Measurements from ENCODE around the gene CSNK1G3.
"Not testable (repeated sequence)": the region's sequence is repeated elsewhere in the genome, so short reads cannot be mapped to it uniquely, and the experiment has no call there.

Gene CSNK1G3

DNA sequence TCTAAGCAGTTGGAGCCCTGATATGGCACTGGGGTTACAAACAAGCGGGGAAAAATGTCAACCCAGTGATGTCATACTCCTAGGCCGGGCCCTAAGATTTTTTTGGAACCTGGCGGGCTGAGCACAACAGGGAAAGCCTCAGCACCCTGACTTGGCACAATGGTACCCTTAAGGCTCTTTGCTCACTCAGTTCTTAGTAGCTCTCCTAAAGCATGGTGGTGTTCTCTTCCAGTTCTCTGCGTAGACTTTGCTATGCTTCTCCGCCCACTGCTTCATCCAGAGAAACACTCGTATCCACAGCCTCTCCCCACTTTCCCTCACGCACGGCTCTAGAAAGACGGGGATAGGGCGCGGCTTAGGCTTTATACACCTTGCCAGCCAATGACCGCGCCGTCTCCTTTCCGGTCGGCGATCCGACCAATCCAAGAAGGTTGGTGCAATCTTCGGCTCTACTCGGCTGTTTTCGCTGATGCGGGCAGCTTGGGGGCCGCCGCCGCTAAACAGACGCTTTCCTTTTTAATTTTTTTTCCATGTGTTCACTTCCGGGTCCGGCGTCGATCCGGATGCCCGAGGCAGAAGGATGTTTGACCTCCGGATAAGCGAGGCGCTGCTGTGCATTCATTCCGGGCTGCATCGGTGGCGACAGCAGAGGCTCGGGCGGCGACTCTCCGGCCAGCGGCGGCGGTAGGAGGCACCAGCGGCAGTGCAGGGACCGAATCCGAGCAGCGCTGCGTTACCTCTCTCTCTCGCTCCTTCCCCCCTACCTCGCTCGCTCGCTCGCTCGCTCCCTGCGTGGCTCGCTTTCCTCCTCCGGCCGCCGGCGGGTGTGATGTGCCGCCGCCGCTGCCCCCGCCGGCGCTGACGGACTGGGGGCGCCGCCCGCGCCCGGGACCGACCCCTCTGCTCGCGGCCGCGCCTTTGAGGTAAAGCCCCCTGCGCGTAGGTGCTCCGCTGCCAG lies at the start of gene CSNK1G3:
Gene CSNK1G3 (plus strand): TSS at position 530 of the 958 bp plus-strand sequence. CDS start 33,487 bp downstream, outside the sequence.
- DNase-seq (ENCODE audit: low spot score) = peak; percentile 95

DNA sequence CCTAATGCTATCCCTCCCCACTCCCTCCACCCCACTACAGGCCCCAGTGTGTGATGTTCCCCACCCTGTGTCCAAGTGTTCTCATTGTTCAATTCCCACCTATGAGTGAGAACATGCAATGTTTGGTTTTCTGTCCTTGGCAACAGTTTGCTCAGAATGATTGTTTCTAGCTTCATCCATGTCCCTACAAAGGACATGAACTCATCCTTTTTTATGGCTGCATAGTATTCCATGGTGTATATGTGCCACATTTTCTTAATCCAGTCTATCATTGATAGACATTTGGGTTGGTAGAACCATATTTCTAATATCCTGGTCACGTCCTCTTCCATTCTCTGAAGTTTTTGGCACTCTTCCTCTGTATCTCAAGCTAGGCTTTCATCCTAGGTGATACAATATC lies 45.1 kb upstream of the CSNK1G3 start:
- DNase-seq (ENCODE audit: low spot score) = not testable (repeated sequence)

- DNase-seq (ENCODE audit: low spot score) = no peak
These were observed 40.6 kb upstream of the CSNK1G3 start for GRCh38 chr5:123471385-123471784.

- DNase-seq (ENCODE audit: low spot score) = no peak
These were observed 39.6 kb upstream of the CSNK1G3 start for GRCh38 chr5:123472150-123472924.

- no peak for DNase-seq (ENCODE audit: low spot score)
These were observed 37.7 kb upstream of the CSNK1G3 start for GRCh38 chr5:123474228-123474627.

DNA sequence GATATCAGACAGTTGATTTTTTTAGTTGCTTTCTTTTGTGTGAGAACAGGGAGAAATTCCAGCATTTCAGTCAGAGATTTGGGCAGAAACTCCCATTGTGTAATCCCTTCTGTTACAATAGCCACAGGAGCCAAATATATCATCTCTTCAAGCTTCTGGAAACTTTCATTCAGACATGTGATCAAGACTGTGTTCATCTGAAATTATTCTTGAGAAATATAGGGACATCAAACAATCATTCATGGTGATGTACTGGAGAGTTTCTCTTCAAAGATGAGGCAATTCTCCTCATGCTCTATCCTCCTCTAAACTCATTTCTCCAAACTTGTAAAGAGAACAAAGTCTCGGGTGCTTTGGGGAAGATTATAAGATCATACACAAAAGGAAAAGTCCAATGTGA lies 35.2 kb upstream of the CSNK1G3 start:
- no peak for DNase-seq (ENCODE audit: low spot score)

DNA sequence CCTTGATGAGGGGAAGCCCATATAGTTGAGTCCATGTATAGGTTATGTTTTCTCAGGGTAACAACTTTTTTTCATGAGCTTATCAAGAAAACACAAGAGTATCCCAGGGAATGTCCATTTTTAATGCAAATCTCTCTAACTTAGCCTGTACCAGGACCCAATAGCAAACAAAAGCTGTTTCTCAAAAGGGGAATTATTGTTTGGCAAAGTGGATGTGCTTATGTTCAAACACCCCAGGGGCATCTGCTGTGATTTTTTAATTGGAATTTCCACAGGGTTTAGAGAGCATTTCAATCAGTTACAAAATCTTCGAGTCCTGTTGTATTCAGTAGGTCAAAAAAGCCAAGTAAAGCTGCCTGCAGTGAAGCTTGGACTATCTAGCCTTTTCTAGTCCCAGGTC lies 33.4 kb upstream of the CSNK1G3 start:
- DNase-seq (ENCODE audit: low spot score) = no peak

DNA sequence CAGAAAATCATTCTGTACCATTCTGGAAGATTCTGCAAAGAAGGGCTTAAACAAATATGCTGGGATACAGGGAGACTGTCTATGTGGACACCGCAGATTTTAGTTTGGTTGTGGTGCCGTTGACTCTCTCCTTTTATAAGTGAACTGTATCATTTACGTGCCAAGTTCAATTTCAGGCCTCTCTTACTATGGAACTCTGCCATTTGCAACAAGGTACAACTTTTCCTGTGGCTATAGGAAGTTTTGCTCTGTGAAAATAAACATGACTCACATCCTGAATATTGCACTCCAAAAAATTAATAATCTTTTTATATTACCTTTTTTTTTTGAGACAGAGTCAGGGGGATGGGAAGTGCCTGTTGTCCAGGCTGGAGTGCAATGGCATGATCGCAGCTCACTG lies 29.7 kb upstream of the CSNK1G3 start:
- DNase-seq (ENCODE audit: low spot score) = no peak

DNA sequence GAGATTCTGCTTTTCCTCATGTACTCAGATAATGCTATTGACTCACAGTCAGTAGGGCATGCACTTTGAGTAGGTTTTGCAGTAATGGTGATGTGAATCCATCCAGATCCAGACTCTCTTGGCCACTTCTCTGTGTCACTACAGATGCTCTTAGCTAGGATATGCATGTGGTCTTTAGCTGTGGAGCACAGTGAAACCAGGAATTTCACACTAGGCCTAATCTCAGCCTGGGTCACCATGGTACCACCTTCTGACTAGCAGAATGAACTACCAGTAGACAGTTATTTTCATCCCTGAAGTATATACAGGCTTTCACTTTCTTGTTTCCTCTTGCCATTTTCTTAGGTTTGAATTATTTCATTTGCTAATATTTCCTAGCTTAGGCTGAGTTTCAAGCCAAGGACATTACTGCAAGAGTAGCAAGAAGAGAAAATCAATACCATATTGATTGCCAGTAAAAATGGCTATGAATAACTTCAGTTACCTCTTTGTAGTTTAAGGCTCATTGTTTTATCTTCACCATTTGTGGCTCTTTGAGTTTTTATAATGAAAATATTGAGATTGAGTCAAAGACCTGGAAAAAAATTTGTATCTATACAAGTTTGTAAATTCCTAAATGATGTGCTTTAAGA lies 28.4 kb upstream of the CSNK1G3 start:
- DNase-seq (ENCODE audit: low spot score) = no peak

- no peak for DNase-seq (ENCODE audit: low spot score)
These were observed 26.7 kb upstream of the CSNK1G3 start for GRCh38 chr5:123485275-123485674.

GRCh38 chr5:123486951-123487655 lies 24.9 kb upstream of the CSNK1G3 start:
- DNase-seq (ENCODE audit: low spot score) = no peak

DNA sequence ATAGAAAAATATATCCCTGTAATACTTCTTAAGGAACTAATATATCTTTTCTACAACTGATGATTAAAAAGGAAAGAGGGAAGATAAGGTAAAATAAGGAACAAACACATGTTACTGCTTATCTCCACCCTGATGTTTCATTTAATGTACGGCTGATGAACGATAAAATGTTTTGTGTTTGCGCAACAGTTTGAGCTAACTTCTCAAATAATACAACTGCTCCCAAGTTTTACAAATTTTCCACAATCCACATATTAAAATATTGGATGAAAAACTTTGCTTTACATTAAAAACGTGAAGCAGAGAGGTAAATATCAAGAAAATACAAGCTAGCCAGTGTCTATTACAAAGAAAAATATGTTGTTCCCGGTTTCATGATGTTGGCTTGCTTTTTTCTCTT lies 21.0 kb upstream of the CSNK1G3 start:
- DNase-seq (ENCODE audit: low spot score) = no peak

- DNase-seq (ENCODE audit: low spot score) = not testable (repeated sequence)
These were observed 16.8 kb upstream of the CSNK1G3 start for GRCh38 chr5:123495211-123495610.

DNA sequence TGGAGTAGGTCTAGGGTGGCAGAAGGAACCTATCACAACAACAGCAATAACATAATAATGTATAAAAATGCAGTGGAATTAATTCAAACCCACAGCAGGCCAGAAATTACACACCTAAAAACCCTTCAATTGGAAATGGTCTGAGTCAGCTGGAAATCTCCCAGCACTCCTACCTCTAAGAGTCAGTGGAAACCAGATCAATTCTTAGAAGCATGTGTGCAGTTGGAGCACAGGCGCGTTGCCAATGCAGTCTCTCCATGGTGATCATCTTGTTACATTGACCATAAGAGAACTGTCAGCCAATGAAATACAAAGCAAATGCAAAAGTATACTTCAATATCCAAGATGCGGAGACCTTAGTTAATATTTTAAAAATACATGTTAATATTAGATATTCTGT lies 15.1 kb upstream of the CSNK1G3 start:
- no peak for DNase-seq (ENCODE audit: low spot score)

DNA sequence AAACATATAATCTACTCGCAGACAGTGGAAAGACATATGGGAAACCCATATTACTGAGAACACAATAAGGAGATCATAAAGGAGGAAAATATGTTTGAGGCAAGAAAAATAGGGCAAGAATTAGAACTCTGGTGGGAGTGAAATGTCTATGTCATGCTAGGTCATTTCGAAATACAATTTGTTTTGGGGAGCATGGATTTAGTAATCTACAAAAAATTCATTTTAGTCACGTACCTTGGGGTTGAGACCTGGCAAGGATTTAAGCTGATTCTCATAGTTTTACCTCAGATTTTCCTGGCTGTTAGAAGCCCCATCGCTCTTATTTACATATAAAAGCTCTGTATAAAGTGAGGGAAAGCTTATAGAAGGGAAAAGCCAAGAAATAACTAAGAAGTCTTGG lies 11.5 kb upstream of the CSNK1G3 start:
- DNase-seq (ENCODE audit: low spot score) = no peak

- no peak for DNase-seq (ENCODE audit: low spot score)
These were observed 9.9 kb upstream of the CSNK1G3 start for GRCh38 chr5:123502120-123502519.

- no peak for DNase-seq (ENCODE audit: low spot score)
These were observed 8.7 kb upstream of the CSNK1G3 start for GRCh38 chr5:123503299-123503698.

GRCh38 chr5:123505633-123506032 lies 6.3 kb upstream of the CSNK1G3 start:
- no peak for DNase-seq (ENCODE audit: low spot score)

DNA sequence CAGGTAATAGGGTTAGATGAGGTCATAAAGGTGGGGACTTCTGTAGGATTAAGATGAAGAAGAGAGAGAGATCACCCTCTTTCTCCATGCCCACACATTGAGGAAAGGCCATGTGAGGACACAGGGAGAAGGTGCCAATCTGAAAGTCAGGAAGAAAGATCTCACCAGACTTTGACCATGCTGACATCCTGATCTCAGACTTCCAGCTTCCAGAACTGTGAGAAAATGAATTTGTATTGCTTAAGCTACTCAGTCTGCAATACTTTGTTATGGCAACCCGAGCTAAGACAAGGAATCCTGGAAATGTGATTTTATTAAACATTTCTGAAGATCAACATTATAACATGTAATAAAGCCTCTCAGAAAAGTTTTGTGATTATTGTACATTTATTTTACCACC lies 3.5 kb upstream of the CSNK1G3 start:
- no peak for DNase-seq (ENCODE audit: low spot score)

- no peak for DNase-seq (ENCODE audit: low spot score)
These were observed 708 bp upstream of the CSNK1G3 start for GRCh38 chr5:123511290-123511647.

DNA sequence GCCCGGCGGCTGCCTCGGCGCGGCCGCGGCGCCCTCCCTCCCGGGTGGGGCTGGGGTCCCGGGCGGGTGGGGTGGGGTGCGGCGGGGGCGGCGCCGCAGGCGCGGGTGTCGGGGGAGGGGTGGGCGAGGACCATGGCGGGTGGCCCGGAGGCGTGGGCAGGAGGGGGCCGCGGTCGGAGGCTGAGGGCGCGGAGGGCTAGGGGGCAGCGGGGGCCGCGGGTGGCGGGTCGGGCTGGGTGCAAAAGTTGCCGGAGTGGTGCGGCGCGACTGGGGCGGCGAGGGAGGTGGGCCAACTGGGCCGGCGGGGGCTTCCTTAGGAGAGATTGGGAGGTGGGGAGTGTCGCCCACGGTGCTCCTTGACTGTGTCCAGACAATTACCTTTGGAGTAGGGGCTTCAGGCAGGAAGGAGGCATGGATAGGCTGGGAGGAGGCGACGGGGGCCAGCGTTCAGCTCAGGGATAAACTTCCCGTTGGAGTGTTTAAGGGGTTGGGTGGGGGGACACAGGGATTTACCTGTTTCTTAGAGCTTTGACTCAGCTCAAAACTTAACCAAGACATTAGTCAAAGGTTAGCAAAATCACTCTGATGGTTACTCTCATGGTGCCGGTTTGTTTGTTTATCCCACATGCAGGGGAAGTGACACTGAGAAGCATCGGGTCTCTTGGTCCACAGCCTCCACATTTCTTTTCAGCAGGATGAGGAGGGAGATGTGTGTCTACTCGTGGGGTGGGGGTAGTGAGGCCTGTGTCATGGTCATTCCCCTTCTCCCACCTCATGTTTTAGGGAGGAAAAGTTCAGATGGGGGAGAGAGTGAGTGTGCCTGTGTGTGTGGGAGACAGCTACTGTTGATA lies 859 bp downstream of the CSNK1G3 start:
- DNase-seq (ENCODE audit: low spot score) = peak; percentile 72

All from left forelimb (tissue), 1 donor.